CD4-positive, alpha-beta T cell treated with Interleukin-2 at 100 ng/mL for 4 hours (primary cell): ENCODE measurements around the gene CRB2.
"Not testable (repeated sequence)": the region's sequence is repeated elsewhere in the genome, so short reads cannot be mapped to it uniquely, and the experiment has no call there.

Experiments used
- DNase-seq: peaks from one replicate; pipeline ENCODE4 v3.0.0-alpha.2; 2020; ENCODE audit warnings: low spot score

The CRB2 gene

GRCh38 chr9:123329329-123329955 lies 26.6 kb upstream of the CRB2 start:
- no peak for DNase-seq

GRCh38 chr9:123331346-123332060 lies 24.5 kb upstream of the CRB2 start:
- no peak for DNase-seq

- DNase-seq = not testable (repeated sequence)
These were observed 22.8 kb upstream of the CRB2 start for GRCh38 chr9:123333058-123333669.

- no peak for DNase-seq
These were observed 21.4 kb upstream of the CRB2 start for GRCh38 chr9:123334639-123335038.

GRCh38 chr9:123335193-123335985 lies 20.6 kb upstream of the CRB2 start:
- no peak for DNase-seq

GRCh38 chr9:123335986-123336329 lies 20.0 kb upstream of the CRB2 start:
- no peak for DNase-seq

DNA sequence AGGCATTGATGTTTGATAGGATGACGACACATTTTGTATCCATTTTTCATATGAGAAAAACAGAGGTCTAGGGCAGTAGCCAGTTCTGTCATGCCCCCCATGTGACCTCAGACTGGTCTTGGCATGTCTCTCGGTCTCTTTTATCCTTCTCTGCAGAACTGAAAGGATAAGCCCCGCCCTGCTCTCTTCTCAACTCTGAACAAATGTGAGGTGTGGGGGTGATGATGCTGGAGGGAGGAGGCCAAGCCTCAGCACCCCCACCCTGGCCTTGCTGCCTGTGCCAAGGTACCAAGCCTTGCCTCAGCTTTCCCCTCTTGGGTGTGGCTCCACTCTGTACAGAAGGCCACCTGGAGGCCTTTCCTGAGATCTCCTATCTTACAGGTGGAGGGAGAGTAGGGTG lies 19.5 kb upstream of the CRB2 start:
- DNase-seq = no peak

- DNase-seq = no peak
These were observed 19.0 kb upstream of the CRB2 start for GRCh38 chr9:123336959-123337358.

GRCh38 chr9:123337971-123338370 lies 18.0 kb upstream of the CRB2 start:
- DNase-seq = no peak

DNA sequence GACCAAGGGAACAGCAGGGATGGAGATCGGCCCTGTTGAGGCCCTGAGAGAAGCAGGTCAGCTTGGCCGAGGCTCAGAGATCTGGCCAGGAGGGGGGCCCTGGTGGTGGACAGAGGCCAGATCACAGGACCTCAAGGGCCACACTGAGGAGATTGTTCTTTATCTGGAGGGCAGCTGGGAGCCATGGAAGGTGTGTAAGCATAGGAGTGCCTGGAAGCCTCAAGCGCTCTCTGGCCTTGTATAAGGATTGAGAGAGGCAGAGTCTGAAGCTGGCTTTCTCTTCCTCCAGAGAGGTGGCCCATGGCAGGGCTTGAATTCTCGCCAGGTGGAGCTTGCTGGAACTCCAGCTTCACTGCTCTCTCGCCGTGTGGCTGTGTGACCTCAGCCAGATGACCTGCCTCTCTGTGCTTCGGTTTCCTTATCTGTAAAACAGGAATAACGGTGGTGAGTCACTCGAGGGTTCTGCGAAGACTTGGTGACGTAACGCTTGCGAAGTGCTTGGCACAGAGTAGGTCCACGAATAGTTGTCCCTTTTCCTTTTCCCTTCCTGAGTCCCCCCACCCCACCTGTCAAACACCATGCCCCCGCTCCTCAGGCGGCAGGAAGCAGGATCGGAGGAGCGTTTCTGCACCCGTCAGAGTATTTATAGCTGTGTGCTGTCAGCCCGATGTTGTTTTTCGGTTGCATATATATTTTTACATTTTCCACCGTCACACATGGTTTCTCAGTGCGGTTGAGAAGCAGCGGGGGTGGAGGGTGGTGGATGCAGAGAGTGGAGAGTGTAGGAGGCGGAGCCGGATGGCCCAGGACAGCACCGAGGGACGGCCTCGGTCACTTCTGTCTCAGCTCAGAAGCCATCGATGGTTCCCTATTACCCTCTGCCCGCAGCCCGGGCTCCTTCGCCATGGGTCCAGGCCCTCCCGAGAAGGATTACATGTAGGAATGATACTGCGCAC lies 17.0 kb upstream of the CRB2 start:
- DNase-seq = peak; percentile 55

DNA sequence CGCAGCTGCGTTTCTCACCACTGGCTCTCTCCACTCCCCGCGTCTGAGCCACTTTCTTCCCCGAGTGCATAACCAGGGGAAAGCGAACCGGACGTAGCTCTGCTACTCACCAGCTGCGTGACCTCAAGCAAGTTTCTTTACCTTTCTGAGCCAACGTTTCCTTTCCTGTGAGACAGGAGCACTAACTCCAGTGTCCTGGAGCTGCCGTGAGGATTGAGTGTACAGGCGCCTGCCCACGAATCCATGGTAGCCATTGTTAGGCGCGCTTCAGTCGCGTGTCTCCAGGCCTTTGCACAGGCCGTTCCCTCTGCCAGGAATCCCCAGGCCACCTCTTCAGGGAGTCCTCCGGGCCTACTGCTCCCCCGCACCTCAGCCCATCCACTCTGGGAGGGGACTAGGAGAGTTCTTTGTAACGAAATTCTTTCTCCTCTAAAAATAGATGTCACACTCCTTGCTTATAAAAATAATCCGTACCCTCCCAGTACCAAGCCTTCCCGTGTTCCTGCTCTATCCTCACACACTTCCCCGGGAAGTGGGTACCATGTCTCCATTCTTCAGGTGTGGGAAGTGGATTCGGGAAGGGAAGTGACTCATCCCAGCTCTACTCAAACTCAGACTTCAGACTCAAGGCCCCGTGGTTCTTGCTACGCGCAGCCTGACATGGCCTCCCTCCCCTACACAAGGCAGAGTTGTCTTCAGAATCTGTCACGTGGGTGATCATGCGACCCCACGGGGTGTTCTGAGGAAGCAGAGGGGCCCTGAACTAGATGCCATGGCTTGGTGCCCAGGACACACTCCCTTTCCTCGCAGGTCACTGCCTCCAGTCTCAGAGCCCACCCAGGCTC lies 16.1 kb upstream of the CRB2 start:
- peak; percentile 35 for DNase-seq

- no peak for DNase-seq
These were observed 14.2 kb upstream of the CRB2 start for GRCh38 chr9:123341816-123342215.

DNA sequence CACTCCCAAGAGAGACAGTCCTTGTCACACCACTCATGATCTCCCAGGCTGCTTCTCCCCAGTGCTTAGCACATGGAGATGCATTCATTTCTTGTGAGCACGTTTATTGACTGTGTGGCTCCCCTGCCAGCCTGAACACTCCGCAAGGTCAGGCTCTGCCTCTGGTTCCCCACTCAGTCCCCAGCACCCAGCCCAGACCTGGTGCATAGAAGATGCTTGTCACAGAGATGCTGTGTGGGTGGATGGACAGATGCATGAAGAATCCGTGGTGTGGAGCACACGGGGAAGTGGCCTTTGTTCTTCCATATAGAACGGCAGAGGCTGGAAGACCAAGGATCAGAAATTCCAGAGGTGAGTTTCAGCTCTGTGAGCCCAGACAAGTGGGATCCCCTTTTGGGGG lies 13.8 kb upstream of the CRB2 start:
- no peak for DNase-seq

DNA sequence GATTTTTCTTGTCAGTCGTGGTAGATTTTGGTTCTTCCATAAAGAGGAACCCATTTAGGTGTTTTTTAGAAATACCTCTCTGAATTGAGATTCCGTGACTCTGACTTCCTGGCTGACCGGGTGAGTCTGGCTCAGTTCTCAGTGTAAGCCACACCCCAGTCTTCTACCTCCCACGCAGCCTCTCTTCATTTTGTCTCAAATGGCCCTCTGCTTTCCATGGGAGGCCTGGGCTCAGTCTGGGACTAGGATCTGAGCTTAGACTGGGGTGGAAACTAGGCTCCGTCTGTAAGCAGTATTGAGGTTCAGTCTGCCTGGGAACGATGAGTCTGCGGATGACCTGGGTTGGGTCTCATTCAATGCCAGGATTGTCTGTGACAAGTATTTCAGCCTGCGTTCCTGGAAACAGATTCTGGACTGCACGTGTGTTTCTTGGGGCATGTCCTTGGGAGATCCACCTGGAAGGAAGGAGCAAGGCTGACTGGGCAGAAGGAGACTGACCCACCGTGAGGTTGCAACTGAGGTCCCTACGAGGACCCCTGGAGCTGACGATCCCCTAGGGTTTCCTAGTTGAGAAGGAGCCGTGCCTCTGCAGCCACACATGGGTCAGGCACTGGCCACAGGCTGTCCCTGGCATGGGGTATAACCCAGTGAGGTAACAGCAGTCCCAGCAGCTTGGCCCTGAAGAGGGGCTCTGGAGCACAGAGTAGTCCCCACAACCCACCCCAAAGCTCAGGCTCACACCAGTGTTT lies 12.4 kb upstream of the CRB2 start:
- no peak for DNase-seq

DNA sequence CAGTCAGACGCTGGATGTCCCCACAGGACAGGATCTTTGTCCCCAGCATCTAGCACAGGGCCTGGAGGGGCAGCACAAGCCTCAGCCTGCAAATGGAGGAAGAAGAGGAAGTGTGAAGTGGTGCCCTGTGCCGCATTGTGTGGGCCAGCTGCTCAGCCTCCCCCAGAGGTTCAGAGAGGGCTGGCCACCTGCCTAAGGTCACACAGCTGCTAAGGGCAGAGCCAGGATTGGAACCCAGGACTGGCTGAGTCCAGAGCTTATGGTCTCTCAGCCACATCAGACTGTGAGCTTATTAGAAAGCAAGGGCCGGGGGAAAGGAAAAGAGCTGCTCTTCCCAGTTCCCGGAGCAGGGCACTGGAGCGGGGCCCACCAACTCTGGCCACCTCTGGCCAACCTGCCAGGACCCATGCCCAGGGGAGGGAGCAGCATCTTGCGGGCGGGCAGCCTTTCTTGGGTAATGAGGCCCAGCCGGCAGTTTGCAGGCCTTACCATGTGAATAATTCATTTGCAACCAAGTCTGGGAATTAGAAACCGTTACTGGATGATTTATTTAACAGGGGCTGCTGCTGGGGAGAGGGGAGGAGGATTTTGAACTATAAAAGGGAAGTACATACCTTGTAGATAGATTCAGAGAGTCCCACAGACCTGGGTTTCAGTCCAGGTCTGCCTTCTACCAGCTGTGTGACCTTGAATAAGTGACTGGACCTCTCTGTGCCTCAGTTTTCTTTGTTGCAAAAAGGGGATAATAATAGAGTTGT lies 11.6 kb upstream of the CRB2 start:
- DNase-seq = no peak

- no peak for DNase-seq
These were observed 10.4 kb upstream of the CRB2 start for GRCh38 chr9:123345567-123345955.

- no peak for DNase-seq
These were observed 10.0 kb upstream of the CRB2 start for GRCh38 chr9:123346026-123346425.

- DNase-seq = no peak
These were observed 9.2 kb upstream of the CRB2 start for GRCh38 chr9:123346826-123347225.
